GM18511 (cell line): ENCODE data around the gene G6PC3.
"Not testable (repeated sequence)": the region's sequence is repeated elsewhere in the genome, so short reads cannot be mapped to it uniquely, and the experiment has no call there.

Experiments used
- ATAC-seq: cut with Tn5 transposase; IDR thresholded peaks from one replicate; pipeline ENCODE4 v1.9.1; 2021; ENCODE audit warnings: mild to moderate bottlenecking, moderate library complexity; ENCODE audit not compliant: unreplicated experiment

Gene G6PC3

GRCh38 chr17:44105941-44106340 lies 35.4 kb downstream of the G6PC3 start:
- ATAC-seq, result no peak

GRCh38 chr17:44106801-44107200 lies 36.3 kb downstream of the G6PC3 start:
- ATAC-seq, result no peak

- ATAC-seq, result no peak
Observed at GRCh38 chr17:44108440-44109311, 38.1 kb downstream of the G6PC3 start.

- no peak for ATAC-seq
Observed at GRCh38 chr17:44109312-44109630, 38.7 kb downstream of the G6PC3 start.

- peak; percentile 12 for ATAC-seq
Observed at GRCh38 chr17:44110011-44110686, 39.6 kb downstream of the G6PC3 start.

- peak; percentile 75 for ATAC-seq
Observed at GRCh38 chr17:44110823-44111633, 40.5 kb downstream of the G6PC3 start.

GRCh38 chr17:44111777-44112176 lies 41.2 kb downstream of the G6PC3 start:
- ATAC-seq, result no peak

- no peak for ATAC-seq
Observed at GRCh38 chr17:44112284-44113280, 42.0 kb downstream of the G6PC3 start.

GRCh38 chr17:44113382-44113781 lies 42.8 kb downstream of the G6PC3 start:
- no peak for ATAC-seq

- ATAC-seq, result no peak
Observed at GRCh38 chr17:44113868-44114840, 43.6 kb downstream of the G6PC3 start.

DNA sequence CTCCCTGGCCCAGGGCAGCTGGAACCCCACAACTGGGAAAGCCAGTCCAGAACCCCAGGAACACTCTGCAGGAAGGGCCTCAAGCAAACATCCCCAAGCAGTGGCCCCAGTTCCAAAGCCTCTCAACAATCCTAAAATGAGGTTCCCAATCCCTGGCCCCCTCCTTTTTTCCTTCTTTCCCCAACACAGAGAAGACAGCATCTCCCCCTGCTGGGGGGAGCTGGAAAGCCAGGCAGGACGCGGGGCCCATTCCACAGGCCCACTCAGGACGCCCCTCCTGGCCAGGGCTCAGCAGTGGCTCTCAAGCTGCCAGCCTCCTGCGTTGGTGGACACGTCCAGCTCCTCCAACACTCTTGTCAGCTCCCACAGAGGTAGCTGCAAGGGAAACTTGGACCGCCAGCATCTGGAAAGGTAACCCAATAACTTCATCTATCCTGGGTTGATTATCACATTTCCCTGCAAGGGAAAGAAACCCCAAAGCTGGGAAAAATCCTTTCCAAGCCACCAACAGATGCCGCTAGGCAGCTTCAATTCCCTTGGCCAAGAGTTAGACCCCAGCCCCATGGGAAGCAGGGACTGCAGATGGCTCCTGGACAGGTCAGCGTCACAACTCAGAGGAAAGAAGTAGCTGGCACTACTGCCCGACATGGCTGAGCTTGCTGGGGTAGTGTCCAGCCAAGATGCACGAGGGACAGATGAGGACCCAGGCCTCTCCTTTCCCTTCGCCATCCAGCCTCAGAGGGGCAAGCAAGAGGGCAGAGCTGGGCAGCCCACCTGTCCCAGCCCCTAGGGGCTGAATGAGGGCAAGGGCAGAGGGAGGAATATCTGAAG lies 45.3 kb downstream of the G6PC3 start:
- no peak for ATAC-seq

DNA sequence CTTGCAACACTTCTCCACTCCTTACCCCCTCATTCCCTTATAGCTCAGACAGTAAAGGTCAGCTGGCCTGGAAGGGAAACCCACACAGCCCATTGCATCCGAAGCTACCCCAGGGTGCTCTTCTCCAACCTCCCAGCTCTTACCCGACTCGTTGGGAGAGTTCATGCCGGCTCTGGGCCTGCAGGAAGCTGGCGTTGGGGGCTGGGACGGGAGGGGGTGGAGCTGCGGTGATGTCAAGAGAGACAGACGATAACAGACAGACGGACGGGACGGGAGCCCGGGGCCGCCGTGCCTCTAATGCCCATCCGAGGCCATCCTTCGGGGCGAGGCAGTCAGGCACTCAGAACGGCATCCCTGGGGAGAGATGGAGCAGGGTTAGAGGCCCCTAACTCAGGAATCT lies 46.8 kb downstream of the G6PC3 start:
- ATAC-seq, result no peak

DNA sequence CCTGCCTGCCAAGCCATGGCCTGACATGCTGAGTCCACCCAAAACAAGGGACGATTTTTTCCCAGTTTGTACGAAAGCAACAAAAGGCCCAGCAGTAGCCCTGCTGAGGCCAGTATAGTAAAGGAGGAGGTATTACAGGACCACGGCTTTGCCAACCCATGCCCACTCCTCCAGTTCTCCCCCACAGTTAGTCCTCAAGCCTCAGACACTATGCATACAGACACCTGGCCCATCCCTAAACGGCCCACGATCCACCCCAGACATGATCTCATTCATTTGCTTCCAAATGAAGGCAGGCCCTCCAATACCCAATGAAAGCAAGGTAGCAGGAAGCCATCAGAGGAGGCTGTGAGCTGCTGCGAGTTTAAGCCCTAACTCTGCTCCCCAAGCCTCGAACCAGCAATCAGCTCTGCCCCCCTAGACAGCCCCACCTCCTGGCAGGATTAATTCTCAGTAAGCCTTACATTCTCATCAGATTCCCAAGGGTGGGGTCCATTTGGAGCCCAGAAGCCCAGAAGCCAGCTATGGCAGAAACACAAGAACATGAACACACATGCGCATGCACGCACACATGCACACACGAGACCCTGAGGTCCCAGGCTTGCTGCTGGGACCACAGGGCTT lies 48.0 kb downstream of the G6PC3 start:
- no peak for ATAC-seq

- no peak for ATAC-seq
Observed at GRCh38 chr17:44119062-44119461, 48.5 kb downstream of the G6PC3 start.

DNA sequence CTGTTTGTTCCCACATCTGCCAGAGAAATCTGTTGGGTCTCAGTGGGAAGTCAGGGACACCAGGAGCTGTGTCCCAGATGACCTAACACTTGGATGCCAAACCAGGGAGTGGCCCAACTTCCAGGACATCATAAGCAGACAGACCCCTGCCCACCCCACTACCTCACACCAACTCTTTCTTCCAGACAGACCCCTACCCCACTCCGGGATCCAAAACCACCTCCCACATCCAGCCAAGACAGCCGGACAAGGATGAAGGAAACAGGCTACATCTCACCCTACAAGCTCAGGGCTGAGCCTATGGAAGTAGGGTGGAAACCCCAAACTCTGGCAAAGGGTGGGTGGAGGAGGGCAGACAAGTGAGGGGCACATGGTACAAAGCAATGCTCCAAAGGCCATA lies 49.3 kb downstream of the G6PC3 start:
- ATAC-seq, result no peak

- ATAC-seq, result not testable (repeated sequence)
Observed at GRCh38 chr17:44120281-44120680, 49.7 kb downstream of the G6PC3 start.

GRCh38 chr17:44120851-44121605 lies 50.5 kb downstream of the G6PC3 start:
- ATAC-seq, result no peak
